Transverse colon (tissue), 4 donors: ENCODE measurements around the gene RAB3GAP2. TPM values are rescaled to one million over a fixed set of nuclear protein-coding genes. Genes with fewer than 3 reads are reported as not detected.
A peak's percentile ranks its signal among the peaks of the same experiment; 100 is the strongest.

Source experiments
- DNase-seq: peaks from one replicate; pipeline ENCODE4 v3.0.0-alpha.2; 2019
- H3K27ac ChIP-seq, 4 donors: fragments of 200-600 bp; sonication (generic); 2 replicates each; pipeline ENCODE4 v1.5.1; 2016 to 2018; ENCODE audit warnings: inconsistent platforms in 4 of 4
- H3K27me3 ChIP-seq: fragments of 200-600 bp; sonication (generic); 2 replicates; pipeline ENCODE4 v1.5.1; 2017; ENCODE audit warnings: inconsistent platforms
- H3K36me3 ChIP-seq, 4 donors: fragments of 200-600 bp; sonication (generic); 2 replicates each; pipeline ENCODE4 v1.5.1; 2017 to 2019; ENCODE audit warnings: inconsistent platforms in 4 of 4
- H3K4me1 ChIP-seq, 4 donors: fragments of 200-600 bp; sonication (generic); 2 replicates each; pipeline ENCODE4 v1.5.1; 2017 to 2020; ENCODE audit warnings: inconsistent platforms in 4 of 4
- H3K4me3 ChIP-seq, 4 donors: fragments of 200-600 bp; sonication (generic); 1 replicate in 1 of 4; 2 replicates in 3 of 4; pipeline versions ENCODE4 v1.5.1 to v1.6.1; 2017 to 2019; ENCODE audit warnings: inconsistent platforms in 4 of 4
- H3K9me3 ChIP-seq, 2 donors: fragments of 200-600 bp; sonication (generic); 2 replicates each; pipeline ENCODE4 v1.5.1; 2017 to 2019; ENCODE audit warnings: inconsistent platforms in 2 of 2
- EP300 ChIP-seq: sonication (generic); formaldehyde crosslinking; IDR thresholded peaks from one replicate; pipeline ENCODE4 v1.6.1; 2017; ENCODE audit warnings: antibody characterized with exemption, low read depth
- POLR2A ChIP-seq: fragments of 450-650 bp; IDR thresholded peaks from one replicate; pipeline ENCODE4 v1.6.1; 2016; ENCODE audit warnings: antibody characterized with exemption, mild to moderate bottlenecking, moderate library complexity
- POLR2AphosphoS5 ChIP-seq, 3 donors: sonication (generic); formaldehyde crosslinking; IDR thresholded peaks; one replicate each; pipeline ENCODE4 v1.6.1; 2016; ENCODE audit warnings: antibody characterized with exemption in 3 of 3
- WGBS, 2 donors: methylation state at CpG; one replicate each; pipeline ENCODE4 v1.1.5; 2018; ENCODE audit warnings: low coverage in 1 of 2; 5-methylcytosine and 5-hydroxymethylcytosine counted together
- in situ Hi-C, 4 donors: fragments of 200-750 bp; cut with MboI; loops; one replicate each; pipeline versions ENCODE4 v1.15.0 to v1.15.1; 2017; ENCODE audit warnings: low sequenced_read_pairs in 3 of 4, low pct_ligation_motif_present in 1 of 4, low pct_unique_long_range_greater_than_20kb in 1 of 4
- intact Hi-C: fragments of 100-400 bp; cut with DNase I; formaldehyde crosslinking; loops from one replicate; pipeline ENCODE4 v1.15.1; 2023; ENCODE audit warnings: low total_unique reads
- total RNA-seq, 4 donors: library from RNA; depleted of rRNA; stranded (reverse); fragments of >200 nt; gene quantifications; one replicate each; pipeline ENCODE4 v1.1.0, GENCODE V29; 2016
- TF ChIP-seq, protein P1 (sequence below), 5 experiments: fragments of 200-600 bp in 3 of 5; fragments of 450-650 bp in 2 of 5; sonication (generic) in 3 of 5; IDR thresholded peaks; 1 replicate in 2 of 5; 2 replicates in 3 of 5; pipeline ENCODE4 v1.5.1; 2016 to 2017; ENCODE audit warnings: antibody characterized with exemption in 5 of 5, inconsistent platforms in 3 of 5, mild to moderate bottlenecking in 2 of 5, moderate library complexity in 1 of 5

The RAB3GAP2 gene
- total RNA-seq, 4 donors from 2014 or later: 17.6 to 28.1 (median 23.9) TPM

DNA sequence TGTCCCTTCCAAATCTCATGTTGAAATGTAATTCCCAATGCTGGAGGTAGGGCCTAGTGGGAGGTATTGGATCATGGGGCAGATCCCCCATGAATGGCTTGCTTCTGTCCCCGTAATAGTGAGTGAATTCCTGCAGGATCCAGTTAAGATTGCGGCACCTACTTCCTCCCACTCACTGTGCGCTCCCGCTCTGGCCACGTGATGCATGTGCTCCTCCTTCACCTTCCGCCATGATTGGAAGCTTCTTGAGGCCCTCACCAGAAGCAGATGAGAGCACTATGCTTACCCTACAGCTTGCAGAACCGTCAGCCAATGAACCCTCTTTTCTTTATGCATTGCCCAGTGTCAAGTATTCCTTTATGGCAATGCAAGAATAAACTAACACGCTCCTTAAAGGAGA lies 14.9 kb upstream of the RAB3GAP2 start:
- Histone ChIP-seq H3K9me3 (no peaks in the 10 kb centered on the region), H3K36me3 (no peaks in the 10 kb centered on the region), H3K4me1 (no peaks in the 10 kb centered on the region), H3K4me3 (no peak overlapping the region), H3K27ac (no peak overlapping the region), H3K27me3 (peaks cover 8% of the 10 kb centered on the region)
- no peak for DNase-seq
- TF ChIP-seq POLR2AphosphoS5 (IDR thresholded peaks at IDR 0.05) (no peak), EP300 (no peak), POLR2A (no peak)
- TF ChIP-seq, protein P1, sequence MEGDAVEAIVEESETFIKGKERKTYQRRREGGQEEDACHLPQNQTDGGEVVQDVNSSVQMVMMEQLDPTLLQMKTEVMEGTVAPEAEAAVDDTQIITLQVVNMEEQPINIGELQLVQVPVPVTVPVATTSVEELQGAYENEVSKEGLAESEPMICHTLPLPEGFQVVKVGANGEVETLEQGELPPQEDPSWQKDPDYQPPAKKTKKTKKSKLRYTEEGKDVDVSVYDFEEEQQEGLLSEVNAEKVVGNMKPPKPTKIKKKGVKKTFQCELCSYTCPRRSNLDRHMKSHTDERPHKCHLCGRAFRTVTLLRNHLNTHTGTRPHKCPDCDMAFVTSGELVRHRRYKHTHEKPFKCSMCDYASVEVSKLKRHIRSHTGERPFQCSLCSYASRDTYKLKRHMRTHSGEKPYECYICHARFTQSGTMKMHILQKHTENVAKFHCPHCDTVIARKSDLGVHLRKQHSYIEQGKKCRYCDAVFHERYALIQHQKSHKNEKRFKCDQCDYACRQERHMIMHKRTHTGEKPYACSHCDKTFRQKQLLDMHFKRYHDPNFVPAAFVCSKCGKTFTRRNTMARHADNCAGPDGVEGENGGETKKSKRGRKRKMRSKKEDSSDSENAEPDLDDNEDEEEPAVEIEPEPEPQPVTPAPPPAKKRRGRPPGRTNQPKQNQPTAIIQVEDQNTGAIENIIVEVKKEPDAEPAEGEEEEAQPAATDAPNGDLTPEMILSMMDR (IDR thresholded peaks at IDR 0.05): no peak
- in situ Hi-C loops (loop anchor here in 2 of 4 donors (25.0 kb wide), 1 partner anchor 500 kb away; the partner anchor contains the start of gene MTARC1 (in 2 of the 2)), intact Hi-C loops (no loop called here)
- WGBS, 2 donors: 91 to 97% methylated on average over 7 to 8 of the region's 8 CpGs

GRCh38 chr1:220283625-220284024 lies 11.4 kb upstream of the RAB3GAP2 start:
- intact Hi-C loops (no loop called here), in situ Hi-C loops (loop anchor here in 2 of 4 donors (25.0 kb wide), 1 partner anchor 504 kb away; the partner anchor contains the start of gene MTARC1 (in 2 of the 2))
- 46% methylated on average over 1 of the region's 1 CpG; no CpG with 5 or more reads in 1 of the 2 donors for WGBS, 2 donors
- no peak for DNase-seq
- no peak overlapping the region for H3K27ac ChIP-seq
- H3K4me1 ChIP-seq: no peaks in the 10 kb centered on the region
- H3K4me3 ChIP-seq: no peak overlapping the region
- no peak for TF ChIP-seq POLR2AphosphoS5 (IDR thresholded peaks at IDR 0.05)
- no peaks in the 10 kb centered on the region for H3K36me3 ChIP-seq
- no peaks in the 10 kb centered on the region for H3K9me3 ChIP-seq
- H3K27me3 ChIP-seq: peaks cover 9% of the 10 kb centered on the region

DNA sequence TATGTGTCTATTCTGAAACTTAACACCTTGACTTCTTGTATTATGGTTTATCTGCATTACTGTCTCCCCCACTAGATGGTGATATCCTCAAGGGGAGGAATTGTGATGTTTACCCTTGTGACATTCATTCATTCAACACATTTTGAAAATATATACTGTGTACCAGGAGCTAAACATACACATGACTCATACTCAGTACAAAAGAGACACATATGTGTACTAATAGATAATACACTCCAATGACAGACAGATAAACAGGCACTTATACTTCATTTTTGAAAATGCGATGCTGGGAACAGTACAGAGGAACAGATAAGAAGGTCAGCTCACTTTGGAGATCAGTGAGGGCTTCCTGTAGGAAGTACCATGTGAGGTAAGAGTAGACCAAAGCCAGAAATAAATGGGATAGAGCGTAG lies 8.9 kb upstream of the RAB3GAP2 start:
- WGBS, 2 donors: 88 to 100% methylated on average over 1 to 2 of the region's 2 CpGs
- Histone ChIP-seq H3K4me1 (no peaks in the 10 kb centered on the region), H3K9me3 (no peaks in the 10 kb centered on the region), H3K27me3 (peaks cover 16% of the 10 kb centered on the region), H3K4me3 (no peak overlapping the region), H3K27ac (no peak overlapping the region), H3K36me3 (no peaks in the 10 kb centered on the region)
- intact Hi-C loops: no loop called here
- TF ChIP-seq POLR2AphosphoS5 (IDR thresholded peaks at IDR 0.05): no peak
- no peak for TF ChIP-seq EP300
- no peak for TF ChIP-seq POLR2A
- TF ChIP-seq, protein P1 (IDR thresholded peaks at IDR 0.05): peak in 4 of 5 experiments; percentile 11 to 19 (median 14)
- DNase-seq: no peak
- in situ Hi-C loops: loop anchor here in 2 of 4 donors (25.0 kb wide), 1 partner anchor 506 kb away; the partner anchor contains the start of gene MTARC1 (in 2 of the 2)

DNA sequence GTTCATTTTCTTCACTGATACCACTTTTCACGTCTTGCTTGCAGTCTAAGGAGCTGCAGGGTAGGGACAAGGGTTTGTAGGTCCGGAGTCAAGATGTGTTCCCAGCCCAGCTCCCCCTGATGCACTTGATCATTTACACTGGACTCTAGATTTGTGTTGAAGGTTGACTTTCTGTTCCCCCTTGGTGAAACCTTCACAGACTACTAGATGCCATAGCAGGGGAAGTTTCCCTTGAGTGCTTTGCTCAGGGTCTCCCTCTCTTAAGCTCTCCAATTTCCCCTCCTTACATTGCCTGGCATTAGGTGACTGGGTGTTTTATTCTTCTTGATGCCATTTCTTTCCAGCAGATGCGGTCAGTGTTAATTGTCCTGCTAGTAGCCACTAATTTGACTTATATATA lies 8.0 kb upstream of the RAB3GAP2 start:
- H3K4me1 ChIP-seq: no peaks in the 10 kb centered on the region
- intact Hi-C loops (no loop called here), in situ Hi-C loops (loop anchor here in 2 of 4 donors (25.0 kb wide), 1 partner anchor 507 kb away; the partner anchor contains the start of gene MTARC1 (in 2 of the 2))
- peaks cover 16% of the 10 kb centered on the region for H3K27me3 ChIP-seq
- TF ChIP-seq, protein P1 (IDR thresholded peaks at IDR 0.05): no peak
- TF ChIP-seq POLR2AphosphoS5 (IDR thresholded peaks at IDR 0.05) (no peak), EP300 (no peak), POLR2A (no peak)
- 89 to 95% methylated on average over 2 to 3 of the region's 3 CpGs for WGBS, 2 donors
- H3K9me3 ChIP-seq: no peaks in the 10 kb centered on the region
- no peaks in the 10 kb centered on the region for H3K36me3 ChIP-seq
- H3K4me3 ChIP-seq: no peak overlapping the region
- H3K27ac ChIP-seq: no peak overlapping the region
- no peak for DNase-seq

- no peaks in the 10 kb centered on the region for H3K4me1 ChIP-seq
- no peak for TF ChIP-seq EP300
- no peak for TF ChIP-seq POLR2AphosphoS5 (IDR thresholded peaks at IDR 0.05)
- no peak for TF ChIP-seq POLR2A
- TF ChIP-seq, protein P1 (IDR thresholded peaks at IDR 0.05): no peak
- WGBS, 2 donors: 53 to 67% methylated on average over 3 of the region's 3 CpGs
- no peak overlapping the region for H3K4me3 ChIP-seq
- no peak overlapping the region for H3K27ac ChIP-seq
- in situ Hi-C loops (loop anchor here in 2 of 4 donors (25.0 kb wide), 1 partner anchor 508 kb away; the partner anchor contains the start of gene MTARC1 (in 2 of the 2)), intact Hi-C loops (no loop called here)
- DNase-seq: no peak
- H3K9me3 ChIP-seq: no peaks in the 10 kb centered on the region
- no peaks in the 10 kb centered on the region for H3K36me3 ChIP-seq
- peaks cover 16% of the 10 kb centered on the region for H3K27me3 ChIP-seq
Measured at GRCh38 chr1:220278991-220279390, 6.7 kb upstream of the RAB3GAP2 start.
